GM10248 (cell line): ENCODE data around the gene WNK2.

Experiments
- CTCF ChIA-PET: fragments of 300-600 bp; sonication (Branson Sonifier 250); formaldehyde crosslinking; extraction: SDS; loops from one replicate; lab custom pipeline; 2021; ENCODE audit warnings: antibody characterized with exemption; lab: Yijun Ruan, JAX
- POLR2A ChIA-PET: fragments of 350-650 bp; sonication (Branson Sonifier 250); formaldehyde crosslinking; extraction: SDS; loops from one replicate; lab custom pipeline; 2020; ENCODE audit warnings: antibody characterized with exemption; lab: Yijun Ruan, JAX
- DNase-seq: peaks from one replicate; pipeline ENCODE4 v3.0.0; 2012; ENCODE audit errors: extremely low spot score
- CTCF ChIP-seq: IDR thresholded peaks from 2 replicates; pipeline ENCODE4 v1.5.1; 2012; ENCODE audit warnings: mild to moderate bottlenecking, low read depth; ENCODE audit errors: extremely low read depth, missing control alignments, control extremely low read depth

The WNK2 gene

DNA sequence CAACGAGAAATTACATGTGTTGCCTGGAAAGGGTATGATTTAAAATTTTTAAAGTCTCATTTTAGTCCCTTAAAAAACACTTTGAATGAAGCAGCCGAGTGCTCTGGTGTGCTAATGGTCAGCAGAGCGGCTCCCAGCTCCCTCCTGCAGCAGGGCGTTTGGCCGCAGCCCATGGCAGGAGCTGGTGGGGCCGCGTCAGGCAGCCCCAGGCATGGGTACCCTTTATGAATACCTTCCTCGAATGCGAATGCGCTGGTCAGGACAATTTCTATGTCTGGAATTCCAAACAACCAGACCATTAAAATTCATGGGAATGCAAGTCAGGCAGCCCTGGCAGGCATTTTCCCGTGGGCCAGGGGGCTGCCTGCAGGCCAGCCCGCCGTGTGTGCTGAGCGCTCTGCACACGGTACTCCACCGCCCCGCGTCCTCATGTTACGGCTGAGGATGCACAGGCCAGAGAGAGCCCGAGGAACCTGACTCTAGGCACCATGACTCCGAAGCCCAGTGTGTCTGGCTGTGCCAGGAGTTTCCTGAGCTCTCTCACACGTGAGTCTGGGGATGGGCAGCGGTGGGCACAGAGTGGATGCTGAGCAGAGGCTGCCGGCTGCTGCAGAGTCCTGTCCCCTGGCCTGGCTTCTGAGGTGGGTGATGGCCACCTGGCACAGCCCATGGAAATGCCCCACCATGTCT lies 123.7 kb downstream of the WNK2 start:
- ChIA-PET CTCF (no interaction called here), POLR2A (no interaction called here)
- DNase-seq, result no peak
- no peak for TF ChIP-seq CTCF

DNA sequence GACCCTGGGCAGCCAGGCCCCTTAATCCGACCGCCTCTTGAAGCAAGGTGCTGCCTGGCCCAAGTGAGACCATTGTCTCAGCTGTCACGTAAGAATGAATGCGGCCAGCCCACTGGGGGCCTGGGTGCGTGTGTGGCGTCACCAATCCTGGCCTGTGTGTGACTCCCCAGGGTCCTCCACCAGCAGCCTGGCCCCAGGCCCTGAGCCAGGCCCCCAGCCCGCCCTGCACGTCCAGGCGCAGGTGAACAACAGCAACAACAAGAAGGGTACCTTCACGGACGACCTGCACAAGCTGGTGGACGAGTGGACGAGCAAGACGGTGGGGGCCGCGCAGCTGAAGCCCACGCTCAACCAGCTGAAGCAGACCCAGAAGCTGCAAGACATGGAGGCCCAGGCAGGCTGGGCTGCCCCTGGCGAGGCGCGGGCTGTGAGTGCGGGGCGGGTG lies 124.2 kb downstream of the WNK2 start:
- no peak for DNase-seq
- ChIA-PET POLR2A (no interaction called here), CTCF (no interaction called here)
- no peak for TF ChIP-seq CTCF

DNA sequence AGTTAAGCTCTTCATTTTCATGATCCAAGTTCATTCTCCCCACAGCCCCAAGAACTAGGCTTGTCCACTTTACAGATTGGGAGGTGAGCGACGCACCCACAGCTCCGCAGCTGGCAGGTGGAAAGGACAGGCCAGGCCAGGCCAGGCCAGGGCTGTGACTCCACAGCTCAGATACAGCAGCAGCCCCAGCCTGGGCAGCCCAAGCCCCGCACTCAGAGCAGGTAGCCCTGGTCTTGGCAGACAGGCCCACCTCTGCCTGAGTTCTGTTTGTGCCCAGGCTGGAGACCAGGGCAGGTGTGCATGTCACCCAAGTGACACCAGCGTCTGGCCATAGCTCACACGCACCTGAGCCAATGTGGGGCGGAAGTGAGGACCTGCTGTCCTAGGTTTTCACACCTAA lies 124.7 kb downstream of the WNK2 start:
- ChIA-PET CTCF (interaction anchor here (1.0 to 1.8 kb wide), 3 partner anchors 39 to 200 kb away, joined by 3 to 4 read pairs (median 4); no protein-coding TSS in a partner anchor), POLR2A (no interaction called here)
- TF ChIP-seq CTCF, result no peak
- DNase-seq, result no peak

DNA sequence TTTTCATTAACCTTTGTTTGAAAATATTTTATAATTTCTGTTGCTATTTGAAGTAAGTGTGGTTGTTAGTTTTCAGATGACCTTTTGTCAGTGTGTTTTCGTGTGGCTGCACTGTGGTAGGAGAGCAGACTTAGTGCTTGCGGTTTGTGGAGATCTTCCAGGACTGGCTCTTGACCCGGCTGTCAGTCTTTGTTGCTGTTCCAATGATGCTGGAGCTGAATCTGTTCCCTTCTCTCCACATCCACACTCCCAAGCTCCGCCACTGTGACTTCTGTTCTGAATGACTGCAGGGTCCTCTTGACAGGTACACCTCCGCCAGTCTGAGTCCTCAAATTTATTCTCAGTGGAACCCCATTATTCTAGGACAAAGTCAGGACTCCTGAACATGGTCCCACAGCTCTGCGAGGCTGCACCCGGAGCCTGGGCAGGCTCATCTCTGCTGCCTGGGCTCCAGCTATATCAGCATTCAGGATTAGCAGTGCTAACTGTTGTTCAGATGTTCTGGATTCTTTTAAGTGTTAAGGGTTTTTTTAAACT lies 126.0 kb downstream of the WNK2 start:
- no peak for DNase-seq
- ChIA-PET POLR2A (no interaction called here), CTCF (interaction anchor here (1.0 to 1.8 kb wide), 3 partner anchors 41 to 201 kb away, joined by 3 to 4 read pairs (median 4); no protein-coding TSS in a partner anchor)
- no peak for TF ChIP-seq CTCF

- ChIA-PET POLR2A (no interaction called here), CTCF (no interaction called here)
- no peak for TF ChIP-seq CTCF
- no peak for DNase-seq
Observed at GRCh38 chr9:93315118-93315517, 131.2 kb downstream of the WNK2 start.

DNA sequence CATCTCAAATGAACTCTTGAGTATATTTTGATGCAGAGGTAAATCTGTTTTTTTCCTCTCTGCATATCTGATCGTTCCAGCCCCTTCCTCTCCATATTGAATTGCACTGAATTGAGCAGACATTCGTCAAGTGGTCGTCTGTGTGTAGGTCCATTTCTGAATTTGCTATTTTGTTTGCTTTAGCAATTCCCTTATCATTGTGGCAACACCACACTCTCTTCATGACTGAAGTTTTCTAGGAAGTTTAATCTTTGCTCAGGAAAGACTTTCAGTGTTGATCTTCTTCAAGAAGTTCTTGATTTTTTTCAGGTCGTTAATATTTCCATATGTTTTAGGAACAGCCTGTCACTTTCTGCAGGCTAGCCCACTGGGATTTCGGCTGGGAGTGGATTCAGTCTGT lies 132.0 kb downstream of the WNK2 start:
- POLR2A ChIA-PET, result no interaction called here
- CTCF ChIA-PET, result no interaction called here
- TF ChIP-seq CTCF, result no peak
- no peak for DNase-seq
